GM23338 (cell line): ENCODE data around the gene KRTAP5-2. TPM values are rescaled to one million over a fixed set of nuclear protein-coding genes. Genes with fewer than 3 reads are reported as not detected.

Experiments used
- ATAC-seq: fragments of 200-7000 bp; cut with Tn5 transposase; 3 replicates; pipeline ENCODE4 v1.9.1; 2020
- DNase-seq: peaks from one replicate; pipeline ENCODE4 v3.0.0-alpha.2; 2015; ENCODE audit warnings: low spot score
- H2AFZ ChIP-seq: fragments of 200-600 bp; sonication (generic); 2 replicates; pipeline ENCODE4 v1.8.0; 2016; ENCODE audit warnings: antibody characterized with exemption, mild to moderate bottlenecking, moderate library complexity
- H3F3A ChIP-seq: fragments of 200-600 bp; sonication (generic); replicated peaks from 2 replicates; pipeline ENCODE4 v1.8.0; 2017; ENCODE audit warnings: antibody characterized with exemption, mixed run types, low read depth
- H3K27ac ChIP-seq: fragments of 200-600 bp; sonication (generic); 2 replicates; pipeline ENCODE4 v1.6.1; 2016; ENCODE audit warnings: low read depth
- H3K27me3 ChIP-seq: fragments of 200-600 bp; sonication (generic); 2 replicates; pipeline ENCODE4 v1.8.0; 2016; ENCODE audit warnings: mild to moderate bottlenecking, mixed run types, moderate library complexity; ENCODE audit not compliant: insufficient read depth
- H3K36me3 ChIP-seq: fragments of 200-600 bp; sonication (generic); 2 replicates; pipeline ENCODE4 v1.8.0; 2016; ENCODE audit warnings: mild to moderate bottlenecking; ENCODE audit not compliant: insufficient read depth
- H3K4me1 ChIP-seq: fragments of 200-600 bp; sonication (generic); 2 replicates; pipeline ENCODE4 v1.8.0; 2016; ENCODE audit warnings: mild to moderate bottlenecking, moderate library complexity; ENCODE audit not compliant: insufficient read depth
- H3K4me2 ChIP-seq: fragments of 200-600 bp; sonication (generic); 2 replicates; pipeline ENCODE4 v1.7.1; 2017; ENCODE audit warnings: mixed run types
- H3K4me3 ChIP-seq: fragments of 200-600 bp; sonication (generic); 2 replicates; pipeline ENCODE4 v1.6.1; 2016; ENCODE audit warnings: mixed run types
- H3K79me2 ChIP-seq: fragments of 200-600 bp; sonication (generic); replicated peaks from 2 replicates; pipeline ENCODE4 v1.8.0; 2017; ENCODE audit warnings: mild to moderate bottlenecking; ENCODE audit not compliant: insufficient read depth
- H3K9me2 ChIP-seq: fragments of 200-600 bp; sonication (generic); 2 replicates; pipeline ENCODE4 v1.8.0; 2017; ENCODE audit not compliant: insufficient read depth
- H4K20me1 ChIP-seq: fragments of 200-600 bp; sonication (generic); replicated peaks from 2 replicates; pipeline ENCODE4 v1.8.0; 2017; ENCODE audit warnings: mild to moderate bottlenecking; ENCODE audit not compliant: insufficient read depth
- H3K27ac Mint-ChIP-seq: 2 replicates; pipeline ENCODE4 v1.8.0; 2020; ENCODE audit warnings: inconsistent platforms, mild to moderate bottlenecking, moderate library complexity, mixed read lengths
- H3K27me3 Mint-ChIP-seq: 3 replicates; pipeline ENCODE4 v1.8.0; 2022; ENCODE audit warnings: low read depth, mild to moderate bottlenecking, moderate library complexity, mixed read lengths, inconsistent platforms; ENCODE audit not compliant: insufficient read depth, poor library complexity
- H3K36me3 Mint-ChIP-seq: 3 replicates; pipeline ENCODE4 v1.8.0; 2021; ENCODE audit warnings: low read depth, mild to moderate bottlenecking, inconsistent platforms, moderate library complexity, mixed read lengths
- H3K4me1 Mint-ChIP-seq: 3 replicates; pipeline ENCODE4 v1.8.0; 2020; ENCODE audit warnings: mild to moderate bottlenecking, inconsistent platforms, mixed read lengths
- H3K4me3 Mint-ChIP-seq: 3 replicates; pipeline ENCODE4 v1.8.0; 2021; ENCODE audit warnings: moderate library complexity, mild to moderate bottlenecking, inconsistent platforms, mixed read lengths
- H3K9me3 Mint-ChIP-seq: 3 replicates; pipeline ENCODE4 v1.8.0; 2020; ENCODE audit warnings: moderate library complexity, mild to moderate bottlenecking, inconsistent platforms, mixed read lengths
- CREB1 ChIP-seq: fragments of 250-450 bp; sonication (Bioruptor Pico); IDR thresholded peaks from 2 replicates; pipeline ENCODE4 v1.5.0; 2020; ENCODE audit warnings: low read depth, mild to moderate bottlenecking, moderate library complexity
- CTCF ChIP-seq, 2 experiments: fragments of 200-600 bp in 1 of 2; sonication (generic) in 1 of 2; conservative IDR thresholded peaks; 2 replicates each; pipeline versions ENCODE4 v1.5.1 to v1.6.1; 2016 to 2017; ENCODE audit warnings: antibody characterized with exemption in 2 of 2, low read depth in 2 of 2, mild to moderate bottlenecking in 2 of 2, moderate library complexity in 1 of 2
- EZH2 ChIP-seq: fragments of 200-600 bp; sonication (generic); IDR thresholded peaks from one replicate; pipeline ENCODE4 v1.8.0; 2017; ENCODE audit warnings: antibody characterized with exemption, mild to moderate bottlenecking, low read depth; ENCODE audit not compliant: unreplicated experiment
- EZH2phosphoT487 ChIP-seq: fragments of 200-600 bp; sonication (generic); IDR thresholded peaks from one replicate; pipeline ENCODE4 v1.8.1; 2018; ENCODE audit warnings: antibody characterized with exemption; ENCODE audit not compliant: unreplicated experiment
- POLR2AphosphoS5 ChIP-seq: IDR thresholded peaks from 2 replicates; pipeline ENCODE4 v1.6.1; 2016; ENCODE audit warnings: antibody characterized with exemption, low read depth
- ZNF114 ChIP-seq: fragments of 250-450 bp; sonication (Bioruptor Pico); IDR thresholded peaks from 2 replicates; pipeline ENCODE4 v1.5.0; 2020; ENCODE audit warnings: mild to moderate bottlenecking, moderate library complexity
- polyA plus RNA-seq: library from polyadenylated mRNA; unstranded; fragments of >200 nt; fragmentation: Nextera tagmentation; extraction: Ambion mirVana; gene quantifications from 2 replicates; pipeline ENCODE4 v1.2.1, GENCODE V29; 2016
- total RNA-seq: library from RNA; depleted of rRNA; stranded (reverse); fragments of >200 nt; shearing (Covaris generic); gene quantifications from 2 replicates; pipeline ENCODE4 v1.2.3, GENCODE V29; 2014

Gene KRTAP5-2
- total and polyA plus RNA-seq, 2 experiments from 2014 or later = not detected

GRCh38 chr11:1572197-1573076 is 25.7 kb downstream of the KRTAP5-2 start, which contains the start of gene DUSP8:
TSS of gene DUSP8 (minus strand) at chr11:1572271. CDS start at chr11:1565826, 6,445 bp downstream.
- H3K4me3 Mint-ChIP-seq = peak within 1 kb of the TSS; percentile 44; the same call in 1 of the 3 replicates
- Histone ChIP-seq H4K20me1 (no peaks in the 10 kb centered on the region), H3K4me3 (peak within 1 kb of the TSS; percentile 60), H3K27me3 (peaks cover 63% of the 10 kb centered on the region), H2AFZ (peak within 1 kb of the TSS; percentile 23; the same call in 1 of the 2 replicates), H3K4me1 (peaks cover 32% of the 10 kb centered on the region), H3F3A (peaks cover 8% of the 10 kb centered on the region; the same call in 1 of the 2 replicates), H3K79me2 (no peaks in the 10 kb centered on the region), H3K4me2 (peak within 1 kb of the TSS; percentile 90), H3K27ac (no peak within 1 kb of the TSS), H3K9me2 (no peaks in the 10 kb centered on the region), H3K36me3 (no peaks in the 10 kb centered on the region)
- H3K9me3 Mint-ChIP-seq = no peaks in the 10 kb centered on the region
- TF ChIP-seq POLR2AphosphoS5 (no peak), CREB1 (CRISPR knock-in tag) (peak; percentile 92), EZH2 (peak; percentile 69)
- no peak within 1 kb of the TSS for H3K27ac Mint-ChIP-seq
- DNase-seq = peak; percentile 86
- ATAC-seq = no peak; the same call in 2 of the 3 replicates
- H3K4me1 Mint-ChIP-seq = peaks cover 19% of the 10 kb centered on the region
- H3K27me3 Mint-ChIP-seq = peaks cover 58% of the 10 kb centered on the region
- no peaks in the 10 kb centered on the region for H3K36me3 Mint-ChIP-seq

- H4K20me1 ChIP-seq = no peaks in the 10 kb centered on the region
- peaks cover 32% of the 10 kb centered on the region for H3K4me1 ChIP-seq
- H3K4me2 ChIP-seq = 0 out of 2 replicates have a peak overlapping the region, but pooled peaks have one; percentile 86
- no peak for ATAC-seq
- H3K9me2 ChIP-seq = no peaks in the 10 kb centered on the region
- no peaks in the 10 kb centered on the region for H3K36me3 Mint-ChIP-seq
- peaks cover 21% of the 10 kb centered on the region for H3K4me1 Mint-ChIP-seq
- H3K4me3 Mint-ChIP-seq = no peak overlapping the region
- peaks cover 55% of the 10 kb centered on the region for H3K27me3 Mint-ChIP-seq
- H3K27me3 ChIP-seq = peaks cover 63% of the 10 kb centered on the region
- H3K4me3 ChIP-seq = peak overlapping the region; percentile 58
- peaks cover 8% of the 10 kb centered on the region; the same call in 1 of the 2 replicates for H3F3A ChIP-seq
- no peaks in the 10 kb centered on the region for H3K36me3 ChIP-seq
- no peaks in the 10 kb centered on the region for H3K9me3 Mint-ChIP-seq
- DNase-seq = no peak
- no peaks in the 10 kb centered on the region for H3K79me2 ChIP-seq
- H3K27ac ChIP-seq = no peak overlapping the region
- H3K27ac Mint-ChIP-seq = no peak overlapping the region
- no peak overlapping the region for H2AFZ ChIP-seq
- TF ChIP-seq EZH2phosphoT487 (no peak), POLR2AphosphoS5 (no peak), EZH2 (no peak), CREB1 (CRISPR knock-in tag) (no peak), CTCF (conservative IDR thresholded peaks at IDR 0.05; ENCODE audit: low read depth in 2 of 2) (no peak), ZNF114 (CRISPR knock-in tag) (no peak)
Observed at GRCh38 chr11:1571760-1572196, 26.3 kb downstream of the KRTAP5-2 start.
